Measurements from ENCODE around the gene NELFA. TPM values are rescaled to one million over a fixed set of nuclear protein-coding genes. Genes with fewer than 3 reads are reported as not detected.
A peak's percentile ranks its signal among the peaks of the same experiment; 100 is the strongest.
"Not testable (repeated sequence)": the region's sequence is repeated elsewhere in the genome, so short reads cannot be mapped to it uniquely, and the experiment has no call there.

NELFA gene
- total RNA-seq, 1 donor from 2014 or later, result 22.7 TPM

- Histone ChIP-seq H3K36me3 (peaks cover 25% of the 10 kb centered on the region), H3K27ac (peak overlapping the region; percentile 99), H3K4me3 (peak overlapping the region; percentile 71), H3K27me3 (no peaks in the 10 kb centered on the region), H3K4me1 (peaks cover 20% of the 10 kb centered on the region), H3K9me3 (no peaks in the 10 kb centered on the region)
- ATAC-seq, result peak; percentile 13
- TF ChIP-seq CTCF (IDR thresholded peaks at IDR 0.05), result no peak
- DNase-seq, result no peak
- intact Hi-C loops (cut with DNase I), result no loop called here
Measured at GRCh38 chr4:2008671-2008920, 178 bp downstream of the NELFA start.

GRCh38 chr4:2007804-2008670 lies 737 bp downstream of the NELFA start:
- Histone ChIP-seq H3K36me3 (peaks cover 30% of the 10 kb centered on the region), H3K27me3 (no peaks in the 10 kb centered on the region), H3K4me1 (peaks cover 20% of the 10 kb centered on the region), H3K4me3 (peak overlapping the region; percentile 71), H3K9me3 (no peaks in the 10 kb centered on the region), H3K27ac (peak overlapping the region; percentile 99)
- intact Hi-C loops (cut with DNase I), result no loop called here
- DNase-seq (peak; percentile 65), ATAC-seq (no peak)
- TF ChIP-seq CTCF (IDR thresholded peaks at IDR 0.05), result no peak

GRCh38 chr4:2006956-2007653 lies 1.7 kb downstream of the NELFA start:
- no peak for TF ChIP-seq CTCF (IDR thresholded peaks at IDR 0.05)
- no peaks in the 10 kb centered on the region for H3K27me3 ChIP-seq
- ATAC-seq (no peak), DNase-seq (peak; percentile 21)
- H3K36me3 ChIP-seq, result peaks cover 31% of the 10 kb centered on the region
- no peak overlapping the region for H3K27ac ChIP-seq
- intact Hi-C loops (cut with DNase I), result no loop called here
- no peaks in the 10 kb centered on the region for H3K9me3 ChIP-seq
- peaks cover 20% of the 10 kb centered on the region for H3K4me1 ChIP-seq
- H3K4me3 ChIP-seq, result peak overlapping the region; percentile 71

GRCh38 chr4:2006367-2006766 lies 2.4 kb downstream of the NELFA start:
- intact Hi-C loops (cut with DNase I), result no loop called here
- ATAC-seq, result no peak
- Histone ChIP-seq H3K9me3 (no peaks in the 10 kb centered on the region), H3K27me3 (no peaks in the 10 kb centered on the region), H3K4me1 (peaks cover 20% of the 10 kb centered on the region), H3K36me3 (peaks cover 31% of the 10 kb centered on the region), H3K27ac (no peak overlapping the region), H3K4me3 (no peak overlapping the region)
- no peak for TF ChIP-seq CTCF (IDR thresholded peaks at IDR 0.05)
- peak; percentile 23 for DNase-seq

GRCh38 chr4:2003361-2003760 lies 5.4 kb downstream of the NELFA start:
- H3K4me1 ChIP-seq; ATAC-seq; intact Hi-C loops (cut with DNase I); H3K4me3 ChIP-seq; H3K27ac ChIP-seq; DNase-seq; H3K27me3 ChIP-seq; H3K9me3 ChIP-seq: not testable (repeated sequence)
- H3K36me3 ChIP-seq, result peaks cover 31% of the 10 kb centered on the region

- H3K27ac ChIP-seq; intact Hi-C loops (cut with DNase I); ATAC-seq; H3K9me3 ChIP-seq; H3K4me3 ChIP-seq; H3K27me3 ChIP-seq; H3K4me1 ChIP-seq; DNase-seq: not testable (repeated sequence)
- H3K36me3 ChIP-seq, result peaks cover 14% of the 10 kb centered on the region
Measured at GRCh38 chr4:1999308-1999707, 9.5 kb downstream of the NELFA start.

Measured in upper lobe of right lung (tissue), 1 donor.